ENCODE results near the gene KCNH5.

KCNH5 gene

DNA sequence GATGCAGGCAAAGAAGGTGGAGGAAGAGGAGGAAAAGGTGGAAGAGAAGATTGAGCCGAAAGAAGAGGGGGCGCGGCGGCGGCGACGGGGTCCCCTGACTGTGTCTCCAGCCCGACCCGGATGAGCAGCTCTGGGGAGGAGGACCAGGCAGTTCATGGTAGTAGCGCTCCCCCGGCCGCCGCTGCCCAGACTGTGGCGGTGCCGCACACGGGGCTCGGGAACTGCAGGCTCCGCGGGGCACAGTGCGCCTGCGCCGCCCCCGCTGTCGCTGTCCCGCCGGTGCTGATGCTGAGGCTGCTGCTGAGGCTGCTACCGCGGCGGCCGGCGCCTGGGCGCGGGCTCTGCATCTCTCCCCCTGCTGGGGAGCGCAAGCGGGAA is at the start of gene KCNH5:
Gene KCNH5, minus strand, starts transcription at position 225 of the 378 bp plus-strand sequence. CDS start 272 bp downstream, outside the sequence.
- no peak for DNase-seq (ENCODE audit: low read depth, low spot score)

- no peak for DNase-seq (ENCODE audit: low read depth, low spot score)
Measured at GRCh38 chr14:63091394-63091996, 46.2 kb upstream of the KCNH5 start.

- no peak for DNase-seq (ENCODE audit: low read depth, low spot score)
Measured at GRCh38 chr14:63088865-63089264, 43.6 kb upstream of the KCNH5 start.

DNA sequence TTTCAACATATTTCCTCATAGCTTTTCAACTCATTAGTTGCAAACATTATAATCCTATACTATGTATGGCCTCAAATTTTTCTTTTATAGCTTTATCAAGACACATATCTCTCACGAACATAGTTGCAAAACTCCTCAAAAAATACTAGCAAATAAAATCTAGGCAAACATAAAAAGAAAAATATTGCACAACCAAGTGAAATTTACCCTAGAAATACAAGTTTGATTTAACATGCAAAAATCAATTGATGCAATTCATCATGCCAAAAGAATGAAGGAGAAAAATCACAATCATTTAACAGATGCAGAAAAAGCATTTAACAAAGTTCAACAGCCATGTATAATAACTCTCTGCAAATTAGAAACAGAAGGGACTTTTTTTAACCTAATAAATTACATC is 33.3 kb upstream of the KCNH5 start:
- no peak for DNase-seq (ENCODE audit: low read depth, low spot score)

DNA sequence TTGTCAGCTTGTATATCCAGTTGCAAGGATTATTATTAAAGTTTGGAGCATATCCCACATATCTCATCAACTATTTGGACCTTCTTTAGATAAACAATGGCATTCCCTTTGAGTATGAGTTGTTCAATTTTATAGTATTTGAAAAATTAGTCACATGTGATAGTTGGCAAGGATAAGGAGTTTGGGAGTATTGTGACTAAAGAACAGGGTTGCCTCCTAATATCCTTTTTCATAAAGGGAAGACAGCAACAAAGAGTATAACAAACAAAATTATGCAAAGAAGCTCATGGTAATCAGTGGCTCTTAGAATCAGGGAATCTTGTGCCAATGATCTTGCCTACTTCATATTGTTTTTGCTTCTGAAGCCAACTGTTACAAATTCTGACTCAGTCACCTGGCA is 31.2 kb upstream of the KCNH5 start:
- no peak for DNase-seq (ENCODE audit: low read depth, low spot score)

GRCh38 chr14:63055631-63056030 is 10.4 kb upstream of the KCNH5 start:
- no peak for DNase-seq (ENCODE audit: low read depth, low spot score)

DNA sequence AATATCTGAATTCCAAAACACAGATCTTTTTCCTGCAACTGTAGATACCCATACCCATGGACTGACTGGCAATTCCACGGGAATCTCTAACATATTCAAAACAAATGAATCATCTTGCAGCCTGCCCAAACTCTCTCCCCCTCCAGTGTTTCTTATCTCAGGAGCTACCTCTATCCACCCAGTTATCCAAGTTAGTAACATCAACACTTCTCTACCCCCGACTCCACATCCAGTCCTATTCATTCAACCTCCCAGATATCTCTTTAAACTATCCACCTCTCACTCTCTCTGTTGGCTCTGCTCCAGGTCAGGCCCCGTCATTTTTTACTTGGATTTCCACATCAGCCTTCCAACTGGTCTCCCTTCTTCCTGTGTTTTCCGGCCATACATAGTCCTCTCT is 6.7 kb upstream of the KCNH5 start:
- DNase-seq (ENCODE audit: low read depth, low spot score) = no peak

- no peak for DNase-seq (ENCODE audit: low read depth, low spot score)
Measured at GRCh38 chr14:63051301-63051700, 6.0 kb upstream of the KCNH5 start.

DNA sequence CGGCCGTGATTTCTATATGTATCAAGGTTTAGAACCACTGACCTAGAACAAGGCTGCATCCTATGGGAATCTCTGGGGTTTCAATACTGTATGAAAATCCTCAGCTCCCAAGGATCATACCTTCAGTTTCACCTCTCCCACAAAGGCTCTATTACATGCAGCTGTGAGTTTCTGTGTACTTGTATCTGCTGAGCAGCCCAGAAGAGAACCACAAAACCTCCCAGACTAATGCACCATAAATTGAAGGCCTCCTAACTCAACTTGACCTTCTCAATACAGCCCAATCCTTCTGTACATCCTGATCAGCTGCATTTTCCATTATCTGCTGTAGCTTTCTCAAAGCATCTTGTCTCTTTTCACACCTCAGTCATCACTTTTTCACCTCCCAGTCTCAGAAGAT is 5.4 kb upstream of the KCNH5 start:
- DNase-seq (ENCODE audit: low read depth, low spot score) = no peak

DNA sequence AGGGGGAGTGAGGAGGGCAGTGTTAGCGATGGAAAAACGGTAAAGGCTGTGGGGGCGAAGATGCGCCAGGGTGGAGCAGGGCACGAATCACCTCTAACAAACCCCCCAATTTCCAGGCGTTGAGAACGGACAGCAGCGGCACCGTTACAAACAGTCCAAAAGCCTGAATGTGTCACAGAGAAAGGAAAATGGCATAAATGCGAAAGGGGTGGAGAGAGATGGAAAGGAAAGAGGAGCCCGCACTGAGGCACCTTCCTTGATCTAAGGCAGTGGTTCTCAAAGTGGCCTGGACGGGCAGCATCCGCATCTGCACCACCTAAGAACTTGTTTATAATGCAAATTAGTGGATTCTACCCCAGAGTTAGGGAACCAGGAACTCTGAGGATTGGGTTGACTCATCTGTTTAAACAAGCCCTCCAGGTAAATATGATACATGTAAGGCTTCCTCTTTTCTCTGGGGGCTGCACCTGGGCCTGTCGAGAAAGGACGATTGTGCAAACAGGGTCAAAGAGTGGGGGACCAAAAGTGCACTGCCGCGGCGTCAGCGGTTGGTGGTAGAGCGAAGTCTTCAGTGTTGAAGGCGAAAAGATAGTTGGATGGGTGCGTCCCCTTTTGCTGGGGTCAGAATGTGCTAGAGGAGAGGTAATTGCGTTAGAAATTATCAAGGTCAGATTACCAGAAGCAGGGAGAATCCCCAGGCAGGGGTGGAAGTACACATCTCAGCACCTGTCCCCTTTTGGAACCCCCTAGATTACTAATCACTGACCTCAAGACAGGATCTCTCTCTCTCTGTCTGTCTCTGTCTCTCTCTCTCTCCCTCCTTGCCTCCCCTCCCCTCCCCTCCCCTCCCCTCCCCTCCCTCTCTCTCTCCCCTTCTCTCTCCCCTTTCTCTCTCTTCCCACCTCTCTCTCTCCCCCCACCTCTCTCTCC is 1.3 kb upstream of the KCNH5 start:
- no peak for DNase-seq (ENCODE audit: low read depth, low spot score)

- no peak for DNase-seq (ENCODE audit: low read depth, low spot score)
Measured at GRCh38 chr14:63045612-63046320, 508 bp upstream of the KCNH5 start.

DNA sequence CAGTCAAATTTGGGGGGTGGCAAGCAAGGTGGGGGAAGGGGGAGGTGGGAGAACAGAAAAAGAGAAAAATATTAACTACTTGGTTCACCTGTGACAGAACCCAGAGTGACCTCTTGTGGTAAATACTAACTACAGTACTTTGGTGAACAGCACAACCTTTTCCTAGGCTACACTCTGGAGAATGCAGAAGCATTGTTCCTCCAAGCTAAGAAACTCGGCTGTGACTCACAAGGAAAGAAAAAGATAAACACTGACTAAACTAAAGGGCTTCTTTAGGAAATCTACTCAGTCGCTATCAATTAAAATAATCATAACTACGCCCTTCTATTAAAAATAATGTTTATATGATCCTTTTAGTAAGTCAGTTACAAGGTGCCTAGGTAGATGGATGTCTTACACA is 5.4 kb downstream of the KCNH5 start:
- DNase-seq (ENCODE audit: low read depth, low spot score) = no peak

DNA sequence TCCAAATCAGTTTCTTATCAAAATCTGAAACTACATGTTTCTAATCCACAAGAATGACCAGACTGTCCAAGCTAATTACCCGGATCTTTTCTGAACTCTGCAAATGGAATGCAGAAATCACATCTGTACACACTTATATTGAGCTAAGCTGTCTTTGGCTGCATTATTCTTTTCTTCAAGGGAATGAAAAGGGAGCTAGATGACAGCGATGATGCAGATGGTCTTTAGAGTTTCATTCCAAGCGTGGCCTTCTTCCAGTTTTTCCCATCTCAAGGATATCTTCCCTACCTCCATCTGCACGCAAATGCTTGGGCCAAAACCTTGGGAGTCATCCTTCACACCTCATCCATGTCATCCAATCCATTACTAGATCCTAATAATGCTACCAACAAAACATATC is 12.6 kb downstream of the KCNH5 start:
- DNase-seq (ENCODE audit: low read depth, low spot score) = no peak

- no peak for DNase-seq (ENCODE audit: low read depth, low spot score)
Measured at GRCh38 chr14:63032076-63032475, 13.2 kb downstream of the KCNH5 start.

DNA sequence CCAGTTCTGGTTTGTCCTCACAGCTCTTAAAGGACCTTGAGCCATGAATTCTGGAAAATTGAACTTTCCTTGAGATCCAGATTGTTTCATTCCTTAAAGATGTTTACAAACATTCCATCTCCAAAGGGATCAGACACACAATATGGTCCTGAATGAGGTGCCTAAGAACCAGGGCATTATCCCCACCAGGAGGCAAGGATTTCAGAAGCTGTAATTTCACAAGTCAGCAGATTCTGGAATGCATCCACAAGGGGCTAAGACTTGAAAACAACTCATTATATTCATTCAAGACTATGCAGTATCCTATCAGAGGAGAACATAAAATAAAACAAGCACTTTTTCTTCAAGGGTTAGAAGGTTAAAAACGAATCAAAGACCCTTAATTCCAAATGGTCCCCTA is 15.1 kb downstream of the KCNH5 start:
- no peak for DNase-seq (ENCODE audit: low read depth, low spot score)

DNA sequence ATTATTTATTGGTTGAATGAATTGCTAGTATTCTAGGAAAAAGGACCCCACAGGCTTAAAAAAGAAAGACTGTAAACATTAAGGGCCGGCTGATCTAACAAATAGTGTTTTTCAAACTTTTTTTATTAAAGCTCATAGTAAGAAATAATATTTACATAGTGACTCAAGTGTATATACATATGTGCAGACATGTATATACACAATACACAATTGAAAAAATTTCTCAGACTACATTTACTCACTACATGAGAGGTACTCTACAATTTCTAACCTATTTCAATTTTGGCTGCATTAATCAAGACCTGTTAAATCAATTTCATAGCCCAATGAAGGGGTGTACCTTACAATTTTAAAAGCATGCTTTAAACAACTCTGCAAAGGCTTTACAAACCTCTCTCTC is 17.5 kb downstream of the KCNH5 start:
- DNase-seq (ENCODE audit: low read depth, low spot score) = no peak

DNA sequence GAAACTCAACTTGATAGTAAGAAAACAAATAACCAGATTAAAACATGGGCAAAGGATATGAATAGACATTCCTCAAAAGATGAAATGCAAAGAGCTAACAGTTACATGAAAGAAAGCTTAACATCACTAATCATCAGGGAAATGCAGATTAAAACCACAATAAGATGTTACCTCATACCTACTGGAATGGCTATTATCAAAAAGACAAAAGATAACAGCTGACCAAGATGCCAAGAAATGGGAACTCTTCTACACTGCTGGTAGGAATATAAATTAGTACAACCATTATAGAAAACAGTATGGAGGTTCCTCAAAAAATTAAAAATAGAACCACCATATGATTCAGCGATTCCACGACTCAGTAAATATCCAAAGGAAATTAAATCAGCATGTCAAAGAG is 18.8 kb downstream of the KCNH5 start:
- DNase-seq (ENCODE audit: low read depth, low spot score) = no peak

GRCh38 chr14:63014621-63015020 is 30.6 kb downstream of the KCNH5 start:
- no peak for DNase-seq (ENCODE audit: low read depth, low spot score)

DNA sequence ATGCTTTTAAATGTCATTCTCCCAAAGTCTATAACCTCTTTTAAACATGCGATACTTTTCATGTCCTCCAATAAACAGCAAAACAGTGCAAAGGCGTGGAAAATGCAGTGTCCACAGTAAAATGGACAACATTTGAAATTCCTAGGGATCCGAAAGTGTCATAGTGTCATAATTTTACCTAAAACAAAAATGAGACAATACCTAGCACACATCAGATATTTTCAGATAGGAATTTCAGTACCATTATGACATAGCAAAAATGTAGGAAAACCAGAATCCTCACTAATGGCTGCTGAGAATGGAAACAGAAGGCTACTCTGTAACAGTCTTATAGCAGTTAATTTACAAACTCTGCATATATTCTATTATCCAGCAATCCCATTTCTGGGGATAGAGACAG is 33.1 kb downstream of the KCNH5 start:
- no peak for DNase-seq (ENCODE audit: low read depth, low spot score)

DNA sequence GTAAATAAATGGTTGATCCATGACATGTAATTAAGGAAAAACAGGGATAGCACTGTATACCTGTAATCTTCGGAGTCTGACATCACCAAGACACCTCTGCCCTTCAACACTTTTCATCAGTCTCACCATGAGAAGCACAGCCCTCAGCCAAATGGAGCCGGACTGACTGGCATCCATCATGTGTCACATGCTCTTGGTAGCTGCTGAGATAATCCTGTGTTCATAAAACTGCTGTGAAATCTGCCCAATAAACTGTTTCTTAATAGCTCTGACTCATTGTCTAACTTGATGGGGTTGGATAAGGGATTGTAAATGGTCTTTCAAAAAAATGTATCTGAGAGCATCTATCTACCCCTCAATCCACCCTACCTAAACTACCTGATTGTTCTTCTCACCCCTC is 33.6 kb downstream of the KCNH5 start:
- DNase-seq (ENCODE audit: low read depth, low spot score) = no peak

GRCh38 chr14:63009495-63009894 is 35.8 kb downstream of the KCNH5 start:
- DNase-seq (ENCODE audit: low read depth, low spot score) = no peak

DNA sequence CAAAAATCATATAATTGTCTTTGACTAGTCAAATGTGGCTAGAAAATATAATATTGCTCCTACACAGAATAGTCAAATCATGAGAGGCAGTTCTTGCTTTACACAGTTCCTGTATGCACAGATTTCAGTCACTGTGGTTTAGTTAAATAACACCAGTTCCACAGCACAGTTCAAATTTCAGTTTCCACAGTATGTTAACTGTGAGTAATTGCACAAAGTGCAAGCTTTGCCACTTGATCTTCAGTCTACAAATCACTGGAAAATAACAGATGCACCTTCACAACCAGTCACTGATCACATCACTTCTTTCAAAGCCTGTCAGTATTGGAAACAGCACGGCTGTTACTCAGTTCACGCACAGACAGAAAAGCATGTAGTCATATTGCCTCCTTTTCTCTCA is 38.7 kb downstream of the KCNH5 start:
- no peak for DNase-seq (ENCODE audit: low read depth, low spot score)

GRCh38 chr14:62994096-62994495 is 51.2 kb downstream of the KCNH5 start:
- DNase-seq (ENCODE audit: low read depth, low spot score) = no peak

All from iPS DF 19.7 (cell line).